ENCODE results near the gene AGBL1.

DNA sequence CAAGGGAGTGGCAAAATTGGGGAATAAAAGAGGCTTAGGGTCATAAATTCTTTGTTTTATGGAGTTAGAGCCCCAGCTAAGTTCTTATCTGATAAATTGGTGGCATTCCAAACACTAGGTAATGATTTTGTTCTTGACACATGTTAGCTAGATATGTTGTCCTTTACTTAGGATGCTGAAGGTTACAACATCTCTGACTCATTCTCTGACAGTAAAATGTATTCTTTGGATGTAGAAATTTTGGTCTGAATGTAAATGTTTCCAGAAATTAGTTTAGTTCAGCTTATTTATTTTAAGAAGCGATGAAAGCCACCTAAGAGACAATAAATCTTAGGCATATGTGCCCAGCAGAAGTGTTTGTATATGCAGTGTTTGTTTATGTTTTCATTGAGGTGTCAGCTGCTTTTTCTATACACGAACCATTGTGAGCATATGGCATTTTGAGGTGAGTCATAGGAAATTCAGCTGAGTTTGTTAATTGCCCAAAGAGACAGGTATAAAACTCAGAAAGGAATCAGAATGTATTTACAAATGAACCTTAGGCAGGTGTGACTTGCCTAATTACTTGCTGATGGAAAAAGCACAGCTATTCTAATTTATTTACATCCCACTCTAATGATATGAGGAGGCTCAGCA, 247.7 kb downstream of the AGBL1 start:
- TF ChIP-seq, protein P1, sequence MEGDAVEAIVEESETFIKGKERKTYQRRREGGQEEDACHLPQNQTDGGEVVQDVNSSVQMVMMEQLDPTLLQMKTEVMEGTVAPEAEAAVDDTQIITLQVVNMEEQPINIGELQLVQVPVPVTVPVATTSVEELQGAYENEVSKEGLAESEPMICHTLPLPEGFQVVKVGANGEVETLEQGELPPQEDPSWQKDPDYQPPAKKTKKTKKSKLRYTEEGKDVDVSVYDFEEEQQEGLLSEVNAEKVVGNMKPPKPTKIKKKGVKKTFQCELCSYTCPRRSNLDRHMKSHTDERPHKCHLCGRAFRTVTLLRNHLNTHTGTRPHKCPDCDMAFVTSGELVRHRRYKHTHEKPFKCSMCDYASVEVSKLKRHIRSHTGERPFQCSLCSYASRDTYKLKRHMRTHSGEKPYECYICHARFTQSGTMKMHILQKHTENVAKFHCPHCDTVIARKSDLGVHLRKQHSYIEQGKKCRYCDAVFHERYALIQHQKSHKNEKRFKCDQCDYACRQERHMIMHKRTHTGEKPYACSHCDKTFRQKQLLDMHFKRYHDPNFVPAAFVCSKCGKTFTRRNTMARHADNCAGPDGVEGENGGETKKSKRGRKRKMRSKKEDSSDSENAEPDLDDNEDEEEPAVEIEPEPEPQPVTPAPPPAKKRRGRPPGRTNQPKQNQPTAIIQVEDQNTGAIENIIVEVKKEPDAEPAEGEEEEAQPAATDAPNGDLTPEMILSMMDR (IDR thresholded peaks at IDR 0.05): no peak
- TF ChIP-seq EZH2phosphoT487 (IDR thresholded peaks at IDR 0.05) (no peak), EZH2 (IDR thresholded peaks at IDR 0.05) (no peak)

All from neural progenitor cell (in vitro differentiated cells).